Kidney (tissue), 14 donors: ENCODE measurements around the gene STOX2. TPM values are rescaled to one million over a fixed set of nuclear protein-coding genes. Genes with fewer than 3 reads are reported as not detected.

ENCODE experiments used
- DNase-seq, 5 donors: peaks; one replicate each; pipeline ENCODE4 v3.0.0-alpha.2; 2013 to 2020
- FAIRE-seq: peaks from 2 replicates; lab custom pipeline; 2012; peaks lifted over from hg19 to GRCh38; lab: Jason Lieb, UNC
- H3K27ac ChIP-seq, 2 donors: one replicate each; pipeline ENCODE4 v1.7.0; 2013; ENCODE audit warnings: low read depth in 2 of 2, low read length in 2 of 2, inconsistent platforms in 1 of 2
- H3K27me3 ChIP-seq: one replicate; pipeline ENCODE4 v1.7.1; 2013; ENCODE audit warnings: low read length, inconsistent platforms; ENCODE audit not compliant: control insufficient read depth, insufficient read depth
- H3K36me3 ChIP-seq, 3 donors: one replicate each; pipeline versions ENCODE4 v1.7.0 to v1.7.1; 2013; ENCODE audit warnings: low read length in 3 of 3, control low read depth in 1 of 3, inconsistent platforms in 1 of 3; ENCODE audit not compliant: insufficient read depth in 3 of 3, control insufficient read depth in 2 of 3
- H3K4me1 ChIP-seq, 3 donors: one replicate each; pipeline versions ENCODE4 v1.7.0 to v1.7.1; 2013; ENCODE audit warnings: low read length in 3 of 3, inconsistent platforms in 1 of 3, low read depth in 1 of 3; ENCODE audit not compliant: control insufficient read depth in 2 of 3, insufficient read depth in 2 of 3
- H3K4me3 ChIP-seq, 3 donors: one replicate each; pipeline versions ENCODE4 v1.7.0 to v1.8.1; 2013; ENCODE audit warnings: low read length in 3 of 3, control low read depth in 1 of 3, inconsistent platforms in 1 of 3
- H3K9ac ChIP-seq, 3 donors: one replicate each; pipeline versions ENCODE4 v1.7.0 to v1.7.1; 2013; ENCODE audit warnings: low read length in 3 of 3, control low read depth in 1 of 3, inconsistent platforms in 1 of 3
- H3K9me3 ChIP-seq, 3 donors: one replicate each; pipeline versions ENCODE4 v1.7.0 to v1.7.1; 2013; ENCODE audit warnings: low read length in 3 of 3, control low read depth in 1 of 3, inconsistent platforms in 1 of 3; ENCODE audit not compliant: control insufficient read depth in 2 of 3, insufficient read depth in 1 of 3
- intact Hi-C: fragments of 100-400 bp; cut with DNase I; formaldehyde crosslinking; loops from one replicate; pipeline ENCODE4 v1.11.1; 2022
- polyA plus RNA-seq: library from polyadenylated mRNA; stranded (reverse); fragments of 350-450 nt; fragmentation: Illumina TruSeq; extraction: RNeasy Lipid Tissue Mini Kit (QIAGEN cat#74804); gene quantifications from one replicate; pipeline ENCODE4 v1.2.3, GENCODE V29; 2014; ENCODE audit warnings: low read depth, low replicate concordance; ENCODE audit not compliant: insufficient read depth
- total RNA-seq: library from RNA; stranded (reverse); fragmentation: NEBNext Ultra II Directional; extraction: Animal tissue kit (Norgen Biotek cat#: 25700); gene quantifications from one replicate; pipeline ENCODE4 v1.2.1, GENCODE V29; 2021
- TF ChIP-seq, protein P1 (sequence below): IDR thresholded peaks from 3 replicates; pipeline ENCODE4 v1.5.1; 2012; ENCODE audit warnings: mild to moderate bottlenecking, moderate library complexity, borderline replicate concordance; ENCODE audit not compliant: insufficient read depth; ENCODE audit errors: extremely low read depth
- donor health status: control.
- donor health status: control.
- donor health status: control.
- donor health status: control.
- donor health status: control.
- donor health status: DM: yes; HTN: yes; CAD: no.
- donor health status: Normal renal cell carcinoma (clear cell type).

The STOX2 gene
- total and polyA plus RNA-seq, 2 donors from 2014 or later, result 0.69 to 31.8 TPM

DNA sequence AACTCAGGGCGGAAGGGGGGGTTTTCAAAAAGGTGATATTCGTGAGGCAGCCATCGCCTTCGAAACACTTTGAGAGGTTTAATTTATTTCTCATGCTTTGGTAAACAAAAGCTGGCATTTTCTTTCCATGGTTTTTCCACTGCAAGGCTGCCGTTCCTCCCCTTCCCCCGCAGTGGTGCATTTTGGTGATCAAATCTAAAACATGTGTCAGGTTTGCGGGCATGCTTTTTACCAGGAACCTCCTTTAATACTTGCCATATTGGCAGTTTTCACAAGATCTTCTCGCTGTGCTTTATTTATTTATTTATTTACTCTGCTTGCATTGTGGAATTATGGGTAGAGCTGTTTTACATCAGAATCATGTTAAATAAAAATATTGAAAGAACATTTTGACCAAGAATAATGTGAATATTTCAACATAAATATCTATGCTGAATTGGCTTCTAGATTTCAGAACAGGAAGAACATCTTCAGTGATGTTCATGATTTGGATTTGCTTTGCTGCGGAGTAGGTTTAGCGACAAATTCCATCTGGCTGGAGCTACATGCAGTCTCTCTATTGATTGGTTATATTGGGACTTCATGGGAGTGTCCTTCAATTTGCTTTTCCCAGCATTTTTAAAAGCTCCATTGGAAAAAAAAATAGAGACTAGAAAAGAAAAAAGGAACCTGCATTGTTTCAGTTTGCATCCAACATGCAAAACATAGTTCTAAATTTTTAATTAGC, 54.4 kb downstream of the STOX2 start:
- Histone ChIP-seq H3K4me1 (peaks cover 0 to 7% (median 5%) of the 10 kb centered on the region in 3 donors), H3K4me3 (peak overlapping the region; percentile 17 to 55 (median 43)), H3K27ac (no peak overlapping the region), H3K27me3 (no peaks in the 10 kb centered on the region), H3K36me3 (no peaks in the 10 kb centered on the region), H3K9ac (peak overlapping the region in 2 of 3 donors; percentile 2 to 15), H3K9me3 (no peaks in the 10 kb centered on the region)
- TF ChIP-seq, protein P1, sequence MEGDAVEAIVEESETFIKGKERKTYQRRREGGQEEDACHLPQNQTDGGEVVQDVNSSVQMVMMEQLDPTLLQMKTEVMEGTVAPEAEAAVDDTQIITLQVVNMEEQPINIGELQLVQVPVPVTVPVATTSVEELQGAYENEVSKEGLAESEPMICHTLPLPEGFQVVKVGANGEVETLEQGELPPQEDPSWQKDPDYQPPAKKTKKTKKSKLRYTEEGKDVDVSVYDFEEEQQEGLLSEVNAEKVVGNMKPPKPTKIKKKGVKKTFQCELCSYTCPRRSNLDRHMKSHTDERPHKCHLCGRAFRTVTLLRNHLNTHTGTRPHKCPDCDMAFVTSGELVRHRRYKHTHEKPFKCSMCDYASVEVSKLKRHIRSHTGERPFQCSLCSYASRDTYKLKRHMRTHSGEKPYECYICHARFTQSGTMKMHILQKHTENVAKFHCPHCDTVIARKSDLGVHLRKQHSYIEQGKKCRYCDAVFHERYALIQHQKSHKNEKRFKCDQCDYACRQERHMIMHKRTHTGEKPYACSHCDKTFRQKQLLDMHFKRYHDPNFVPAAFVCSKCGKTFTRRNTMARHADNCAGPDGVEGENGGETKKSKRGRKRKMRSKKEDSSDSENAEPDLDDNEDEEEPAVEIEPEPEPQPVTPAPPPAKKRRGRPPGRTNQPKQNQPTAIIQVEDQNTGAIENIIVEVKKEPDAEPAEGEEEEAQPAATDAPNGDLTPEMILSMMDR, result no peak
- intact Hi-C loops, result no loop called here
- FAIRE-seq, result no peak
- no peak for DNase-seq

DNA sequence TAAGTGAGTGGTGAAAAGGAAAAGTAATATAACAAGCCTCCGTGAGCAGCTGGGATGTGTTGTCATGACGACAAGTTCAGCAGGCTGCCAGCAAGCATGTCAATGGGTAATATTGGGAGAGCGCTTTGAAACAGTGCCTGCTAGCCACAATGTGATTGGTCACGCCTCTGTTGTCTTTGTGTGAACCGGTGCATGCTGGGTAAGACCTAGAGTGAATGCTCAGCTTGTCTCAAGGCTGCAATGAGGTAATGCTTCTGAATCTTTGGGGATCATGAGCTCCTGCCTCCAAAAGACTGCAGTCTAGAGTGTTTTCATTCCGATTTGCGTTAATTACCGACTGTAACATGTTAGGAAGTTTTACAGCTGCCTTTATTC, 54.9 kb downstream of the STOX2 start:
- H3K4me3 ChIP-seq, result peak overlapping the region; percentile 17 to 55 (median 43)
- TF ChIP-seq, protein P1, result no peak
- no peak overlapping the region for H3K27ac ChIP-seq
- DNase-seq (peak in 4 of 5 donors; percentile 79 to 95 (median 88)), FAIRE-seq (no peak)
- peak overlapping the region in 2 of 3 donors; percentile 2 to 15 for H3K9ac ChIP-seq
- peaks cover 0 to 7% (median 5%) of the 10 kb centered on the region in 3 donors for H3K4me1 ChIP-seq
- no peaks in the 10 kb centered on the region for H3K36me3 ChIP-seq
- no peaks in the 10 kb centered on the region for H3K9me3 ChIP-seq
- no peaks in the 10 kb centered on the region for H3K27me3 ChIP-seq
- intact Hi-C loops, result no loop called here

DNA sequence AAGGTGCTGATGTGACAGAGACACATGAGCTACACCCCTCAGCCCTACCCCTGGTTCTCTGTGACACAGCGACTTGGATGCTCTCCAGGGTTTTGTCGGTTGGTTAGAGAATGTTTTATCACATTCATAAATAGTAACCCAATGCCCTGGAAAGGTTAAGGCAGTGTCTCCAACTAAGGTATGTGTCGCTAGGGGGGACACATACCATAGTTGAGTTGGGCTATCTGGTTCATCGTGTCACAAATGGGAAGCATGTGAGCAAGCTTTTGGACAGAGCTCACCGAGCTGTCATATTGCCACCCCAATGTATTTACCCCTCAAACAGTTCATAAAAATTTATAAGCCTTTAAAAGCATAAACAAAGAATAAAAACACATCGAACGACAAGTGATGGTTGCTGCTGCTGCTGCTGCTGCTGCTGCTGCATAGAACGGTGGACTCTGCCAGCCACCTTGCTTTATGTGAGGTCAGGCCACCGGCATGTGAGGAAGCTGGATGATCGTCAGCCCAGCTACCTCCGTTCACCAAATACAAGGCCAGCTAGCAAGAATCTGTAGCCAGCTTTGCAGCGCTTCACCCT, 55.9 kb downstream of the STOX2 start:
- DNase-seq (peak in 3 of 5 donors; percentile 65 to 87 (median 86)), FAIRE-seq (no peak)
- Histone ChIP-seq H3K36me3 (no peaks in the 10 kb centered on the region), H3K27me3 (no peaks in the 10 kb centered on the region), H3K27ac (no peak overlapping the region), H3K9ac (no peak overlapping the region), H3K9me3 (no peaks in the 10 kb centered on the region), H3K4me3 (no peak overlapping the region), H3K4me1 (peaks cover 0 to 7% (median 5%) of the 10 kb centered on the region in 3 donors)
- TF ChIP-seq, protein P1, result no peak
- intact Hi-C loops, result no loop called here
